Common myeloid progenitor, CD34-positive (primary cell): ENCODE results near the gene SEZ6.

Experiments used
- CTCF ChIA-PET: fragments of 350-600 bp; sonication (Branson Sonifier 250); formaldehyde crosslinking; loops from one replicate; lab custom pipeline; 2021; ENCODE audit warnings: antibody characterized with exemption; lab: Charles Lee
- POLR2A ChIA-PET: fragments of 350-600 bp; sonication (Branson Sonifier 250); formaldehyde crosslinking; loops from one replicate; lab custom pipeline; 2021; ENCODE audit warnings: antibody characterized with exemption; lab: Charles Lee
- DNase-seq, 3 donors: peaks; one replicate each; pipeline versions ENCODE4 v3.0.0 to v3.0.0-alpha.2; 2013
- H3K27ac ChIP-seq, 2 experiments: 1 replicate in 1 of 2; 2 replicates in 1 of 2; pipeline ENCODE4 v1.7.0; 2013; ENCODE audit warnings: inconsistent platforms in 2 of 2, low read length in 2 of 2, mild to moderate bottlenecking in 2 of 2, low read depth in 1 of 2, moderate library complexity in 1 of 2; ENCODE audit not compliant: severe bottlenecking in 2 of 2, insufficient read depth in 1 of 2, poor library complexity in 1 of 2
- H3K27me3 ChIP-seq, 5 experiments: replicated peaks in 2 of 5; 1 replicate in 3 of 5; 2 replicates in 2 of 5; pipeline versions ENCODE4 v1.6.1 to v1.7.0; 2013; ENCODE audit warnings: low read length in 4 of 5, mild to moderate bottlenecking in 2 of 5, moderate library complexity in 2 of 5, inconsistent platforms in 1 of 5; ENCODE audit not compliant: insufficient read depth in 5 of 5, control insufficient read depth in 4 of 5
- H3K36me3 ChIP-seq, 4 experiments: 1 replicate in 2 of 4; 2 replicates in 2 of 4; pipeline versions ENCODE4 v1.6.1 to v1.7.0; 2013; ENCODE audit warnings: low read length in 3 of 4, control low read depth in 1 of 4, mild to moderate bottlenecking in 1 of 4; ENCODE audit not compliant: control insufficient read depth in 4 of 4, insufficient read depth in 4 of 4
- H3K4me1 ChIP-seq, 4 experiments: 1 replicate in 3 of 4; 2 replicates in 1 of 4; pipeline versions ENCODE4 v1.6.1 to v1.7.1; 2013; ENCODE audit warnings: low read length in 3 of 4, mild to moderate bottlenecking in 3 of 4, control low read depth in 1 of 4, inconsistent platforms in 1 of 4, moderate library complexity in 1 of 4; ENCODE audit not compliant: control insufficient read depth in 4 of 4, insufficient read depth in 4 of 4; ENCODE audit errors: control extremely low read depth in 1 of 4
- H3K4me3 ChIP-seq, 7 experiments: 1 replicate in 4 of 7; 2 replicates in 3 of 7; pipeline versions ENCODE4 v1.5.1 to v1.7.0; 2013; ENCODE audit warnings: mild to moderate bottlenecking in 7 of 7, low read length in 6 of 7, moderate library complexity in 6 of 7, inconsistent platforms in 2 of 7, low read depth in 2 of 7, control low read depth in 1 of 7; ENCODE audit not compliant: insufficient read depth in 4 of 7, control insufficient read depth in 1 of 7; ENCODE audit errors: extremely low read depth in 1 of 7
- H3K9me3 ChIP-seq, 5 experiments: 1 replicate in 4 of 5; 2 replicates in 1 of 5; pipeline versions ENCODE4 v1.6.1 to v1.7.1; 2013; ENCODE audit warnings: low read length in 4 of 5, mild to moderate bottlenecking in 2 of 5, inconsistent platforms in 1 of 5, low read depth in 1 of 5, moderate library complexity in 1 of 5; ENCODE audit not compliant: control insufficient read depth in 4 of 5, insufficient read depth in 2 of 5; ENCODE audit errors: control extremely low read depth in 1 of 5
- WGBS: methylation state at CpG from one replicate; pipeline ENCODE4 v1.1.5; 2013; ENCODE audit not compliant: insufficient coverage; 5-methylcytosine and 5-hydroxymethylcytosine counted together

Gene SEZ6

DNA sequence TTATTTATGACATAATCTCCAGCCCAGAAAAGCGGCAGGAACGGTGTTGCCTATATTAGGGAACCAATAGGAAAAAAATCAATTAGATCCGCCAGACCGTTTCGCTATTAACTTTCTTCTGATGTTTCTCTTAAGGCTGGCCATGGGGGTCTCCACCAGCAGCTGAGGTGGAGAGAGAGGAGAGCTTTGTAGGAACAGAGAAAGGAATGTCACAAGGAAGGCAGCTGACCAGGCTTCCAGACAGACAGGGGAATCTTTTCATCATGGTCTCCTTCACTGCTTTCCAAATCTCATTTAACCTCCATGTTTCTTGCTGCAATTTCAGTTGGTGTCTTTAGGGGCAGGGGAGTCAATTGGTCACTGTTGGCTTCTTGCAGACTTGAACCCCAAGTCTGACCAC lies 8.9 kb upstream of the SEZ6 start:
- Histone ChIP-seq H3K36me3 (no peaks in the 10 kb centered on the region), H3K27ac (no peak overlapping the region), H3K9me3 (no peaks in the 10 kb centered on the region), H3K4me1 (peaks cover 4 to 13% (median 10%) of the 10 kb centered on the region in 4 experiments), H3K4me3 (no peak overlapping the region), H3K27me3 (peaks cover 2 to 36% (median 19%) of the 10 kb centered on the region in 5 experiments)
- ChIA-PET POLR2A (interaction anchor here (0.8 kb wide), 1 partner anchor 9 kb away, joined by 3 read pairs; no protein-coding TSS in a partner anchor), CTCF (interaction anchor here (1.1 kb wide), 1 partner anchor 19 kb away, joined by 3 read pairs; no protein-coding TSS in a partner anchor)
- no peak for DNase-seq
- WGBS = 67% methylated on average over 3 of the region's 5 CpGs

GRCh38 chr17:29012535-29012934 lies 6.7 kb upstream of the SEZ6 start:
- Histone ChIP-seq H3K4me3 (no peak overlapping the region), H3K36me3 (no peaks in the 10 kb centered on the region), H3K4me1 (no peaks in the 10 kb centered on the region), H3K27ac (no peak overlapping the region), H3K9me3 (no peaks in the 10 kb centered on the region), H3K27me3 (peaks cover 5 to 32% (median 27%) of the 10 kb centered on the region in 5 experiments)
- DNase-seq = no peak
- POLR2A ChIA-PET = no interaction called here
- WGBS = 100% methylated on average over 1 of the region's 1 CpG
- CTCF ChIA-PET = no interaction called here

GRCh38 chr17:29010586-29010985 lies 4.8 kb upstream of the SEZ6 start:
- Histone ChIP-seq H3K27ac (no peak overlapping the region), H3K36me3 (no peaks in the 10 kb centered on the region), H3K4me1 (peaks cover 0 to 2% (median 0%) of the 10 kb centered on the region in 4 experiments), H3K9me3 (no peaks in the 10 kb centered on the region), H3K4me3 (no peak overlapping the region), H3K27me3 (peaks cover 11 to 44% (median 26%) of the 10 kb centered on the region in 5 experiments)
- DNase-seq = no peak
- ChIA-PET CTCF (interaction anchor here (1.1 to 2.5 kb wide), 4 partner anchors 9 to 106 kb away, joined by 3 to 12 read pairs (median 4); no protein-coding TSS in a partner anchor), POLR2A (interaction anchor here (0.9 kb wide), 1 partner anchor 31 kb away, joined by 5 read pairs; no protein-coding TSS in a partner anchor)
- 67% methylated on average over 2 of the region's 7 CpGs for WGBS

DNA sequence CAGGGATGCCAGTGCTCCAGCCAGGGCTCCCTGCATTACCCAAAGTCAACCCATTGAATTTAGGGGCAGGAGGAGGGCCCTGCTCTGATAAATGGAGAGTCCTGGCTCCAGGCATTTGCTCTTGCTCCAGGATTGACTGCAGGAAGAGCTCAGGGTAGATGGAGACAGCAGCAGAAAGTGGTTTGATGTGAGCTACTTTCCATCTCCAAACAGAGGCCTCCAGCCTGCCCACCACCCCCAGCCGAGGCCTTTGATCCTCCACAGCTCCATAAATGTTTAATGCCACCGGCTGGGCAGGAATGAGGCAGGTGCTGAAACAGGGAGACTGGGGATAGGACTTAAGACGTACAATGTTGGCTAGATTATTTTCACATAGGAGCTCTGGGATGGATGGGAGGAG lies 4.3 kb upstream of the SEZ6 start:
- H3K27ac ChIP-seq = no peak overlapping the region
- DNase-seq = no peak
- WGBS = 49% methylated on average over 3 of the region's 3 CpGs
- CTCF ChIA-PET = interaction anchor here (0.9 to 2.5 kb wide), 6 partner anchors 9 to 107 kb away, joined by 3 to 12 read pairs (median 3); no protein-coding TSS in a partner anchor
- peaks cover 0 to 2% (median 1%) of the 10 kb centered on the region in 4 experiments for H3K4me1 ChIP-seq
- H3K27me3 ChIP-seq = peaks cover 11 to 47% (median 24%) of the 10 kb centered on the region in 5 experiments
- POLR2A ChIA-PET = interaction anchor here (0.9 kb wide), 1 partner anchor 31 kb away, joined by 5 read pairs; no protein-coding TSS in a partner anchor
- H3K36me3 ChIP-seq = no peaks in the 10 kb centered on the region
- H3K4me3 ChIP-seq = no peak overlapping the region
- no peaks in the 10 kb centered on the region for H3K9me3 ChIP-seq

GRCh38 chr17:29008591-29008990 lies 2.8 kb upstream of the SEZ6 start:
- Histone ChIP-seq H3K36me3 (no peaks in the 10 kb centered on the region), H3K27ac (no peak overlapping the region), H3K9me3 (peaks cover 0 to 2% (median 0%) of the 10 kb centered on the region in 5 experiments), H3K4me3 (no peak overlapping the region), H3K4me1 (peaks cover 0 to 2% (median 1%) of the 10 kb centered on the region in 4 experiments), H3K27me3 (peaks cover 14 to 57% (median 23%) of the 10 kb centered on the region in 5 experiments)
- ChIA-PET CTCF (interaction anchor here (1.5 to 2.9 kb wide), 3 partner anchors 11 to 43 kb away, joined by 3 to 17 read pairs (median 5); no protein-coding TSS in a partner anchor), POLR2A (no interaction called here)
- DNase-seq = no peak
- 100% methylated on average over 2 of the region's 3 CpGs for WGBS

DNA sequence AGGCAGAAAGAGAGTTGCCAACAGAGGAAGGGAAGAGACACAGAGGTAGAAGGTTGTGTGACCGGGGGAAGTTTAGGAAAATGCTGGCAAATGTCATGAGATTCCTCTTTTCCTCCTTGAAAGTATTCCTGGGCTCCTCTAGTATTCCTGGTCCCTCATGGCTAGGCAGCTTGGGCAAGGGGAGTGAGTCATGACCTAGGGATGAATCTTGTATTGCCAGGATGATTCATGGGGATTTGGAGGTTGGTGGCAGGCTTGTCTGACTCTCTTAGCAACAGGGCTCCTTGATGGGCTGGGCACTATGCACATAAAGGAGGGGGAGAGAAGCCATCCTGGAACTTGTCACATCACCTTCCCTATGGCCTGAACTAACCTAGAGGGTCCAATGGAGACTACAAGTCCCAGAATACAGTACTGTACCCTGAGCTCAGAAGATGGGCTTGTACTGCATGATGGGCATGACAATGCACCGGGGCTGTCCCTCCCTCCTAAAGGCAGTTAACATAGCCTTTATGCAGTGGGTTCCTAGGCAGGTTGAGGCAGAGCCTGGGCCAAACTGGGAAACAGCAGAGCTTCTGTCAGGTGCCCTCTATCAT lies 2.1 kb upstream of the SEZ6 start:
- Histone ChIP-seq H3K27me3 (peaks cover 14 to 64% (median 24%) of the 10 kb centered on the region in 5 experiments), H3K27ac (no peak overlapping the region), H3K4me1 (peaks cover 0 to 2% (median 1%) of the 10 kb centered on the region in 4 experiments), H3K9me3 (peaks cover 0 to 2% (median 0%) of the 10 kb centered on the region in 5 experiments), H3K4me3 (no peak overlapping the region), H3K36me3 (no peaks in the 10 kb centered on the region)
- no peak for DNase-seq
- ChIA-PET CTCF (interaction anchor here (0.9 to 2.9 kb wide), 3 partner anchors 11 to 116 kb away, joined by 3 to 17 read pairs (median 5); no protein-coding TSS in a partner anchor), POLR2A (no interaction called here)
- WGBS = 79% methylated on average over 2 of the region's 2 CpGs

GRCh38 chr17:29007456-29007855 lies 1.6 kb upstream of the SEZ6 start:
- Histone ChIP-seq H3K27ac (no peak overlapping the region), H3K4me1 (peaks cover 0 to 2% (median 1%) of the 10 kb centered on the region in 4 experiments), H3K9me3 (peaks cover 0 to 2% (median 0%) of the 10 kb centered on the region in 5 experiments), H3K27me3 (peaks cover 14 to 68% (median 23%) of the 10 kb centered on the region in 5 experiments), H3K4me3 (no peak overlapping the region), H3K36me3 (no peaks in the 10 kb centered on the region)
- no peak for DNase-seq
- 43% methylated on average over 2 of the region's 2 CpGs for WGBS
- CTCF ChIA-PET = interaction anchor here (0.9 to 2.9 kb wide), 3 partner anchors 12 to 117 kb away, joined by 3 to 17 read pairs (median 3); no protein-coding TSS in a partner anchor
- POLR2A ChIA-PET = no interaction called here
